T-cell (primary cell): ENCODE data around the gene ITGA5. TPM values are rescaled to one million over a fixed set of nuclear protein-coding genes. Genes with fewer than 3 reads are reported as not detected.

ENCODE experiments used
- ATAC-seq, 4 experiments: fragments of 200-7000 bp in 3 of 4; fragments of 150-1000 bp in 1 of 4; cut with Tn5 transposase; replicated peaks in 1 of 4; 1 replicate in 3 of 4; 2 replicates in 1 of 4; pipeline ENCODE4 v1.10.0; 2021; ENCODE audit warnings: moderate library complexity in 3 of 4, mild to moderate bottlenecking in 2 of 4, moderate number of reproducible peaks in 1 of 4
- CTCF ChIA-PET, 2 donors: fragments of 300-600 bp; sonication (Branson Sonifier 250); formaldehyde crosslinking; loops; one replicate each; lab custom pipeline; 2022; ENCODE audit warnings: antibody characterized with exemption in 2 of 2; lab: Charles Lee
- POLR2A ChIA-PET, 2 donors: fragments of 300-600 bp; sonication (Branson Sonifier 250); formaldehyde crosslinking; loops; one replicate each; lab custom pipeline; 2022; ENCODE audit warnings: antibody characterized with exemption in 2 of 2; lab: Charles Lee
- DNase-seq, 35 experiments: peaks; one replicate each; pipeline versions ENCODE4 v3.0.0 to v3.0.0-alpha.2; 2013 to 2023
- H3K27ac ChIP-seq: one replicate; pipeline ENCODE4 v1.5.1; 2013; ENCODE audit warnings: low read length
- H3K27me3 ChIP-seq, 2 experiments: replicated peaks in 1 of 2; 1 replicate in 1 of 2; 2 replicates in 1 of 2; pipeline versions ENCODE4 v1.6.1 to v1.7.0; 2013; ENCODE audit warnings: low read length in 1 of 2, mixed read lengths in 1 of 2; ENCODE audit not compliant: control insufficient read depth in 2 of 2, insufficient read depth in 2 of 2; ENCODE audit errors: extremely low read depth in 1 of 2
- H3K36me3 ChIP-seq, 2 donors: 1 replicate in 1 of 2; 2 replicates in 1 of 2; pipeline versions ENCODE4 v1.6.1 to v1.7.0; 2013; ENCODE audit warnings: low read length in 1 of 2; ENCODE audit not compliant: control insufficient read depth in 2 of 2, insufficient read depth in 1 of 2; ENCODE audit errors: extremely low read depth in 1 of 2
- H3K4me1 ChIP-seq, 2 experiments: 1 replicate in 1 of 2; 2 replicates in 1 of 2; pipeline versions ENCODE4 v1.6.1 to v1.7.0; 2013; ENCODE audit warnings: low read length in 2 of 2, mixed read lengths in 1 of 2; ENCODE audit not compliant: insufficient read depth in 2 of 2, control insufficient read depth in 1 of 2; ENCODE audit errors: extremely low read depth in 1 of 2
- H3K4me3 ChIP-seq, 2 donors: 1 replicate in 1 of 2; 2 replicates in 1 of 2; pipeline versions ENCODE4 v1.5.1 to v1.7.0; 2013; ENCODE audit warnings: mild to moderate bottlenecking in 2 of 2, low read length in 1 of 2, moderate library complexity in 1 of 2; ENCODE audit not compliant: control insufficient read depth in 1 of 2; ENCODE audit errors: extremely low read depth in 1 of 2
- H3K9me3 ChIP-seq: 2 replicates; pipeline ENCODE4 v1.7.0; 2013
- H3K27ac Mint-ChIP-seq, 2 donors: one replicate each; pipeline ENCODE4 v1.8.0; 2020 to 2021; ENCODE audit warnings: mild to moderate bottlenecking in 2 of 2, mixed read lengths in 2 of 2
- H3K27me3 Mint-ChIP-seq, 2 donors: one replicate each; pipeline ENCODE4 v1.8.0; 2021 to 2022; ENCODE audit warnings: mixed read lengths in 2 of 2
- H3K36me3 Mint-ChIP-seq: one replicate; pipeline ENCODE4 v1.8.0; 2021; ENCODE audit warnings: mixed read lengths
- H3K4me1 Mint-ChIP-seq, 3 donors: one replicate each; pipeline ENCODE4 v1.8.0; 2020 to 2022; ENCODE audit warnings: mixed read lengths in 3 of 3, mild to moderate bottlenecking in 1 of 3
- H3K4me3 Mint-ChIP-seq, 3 donors: one replicate each; pipeline ENCODE4 v1.8.0; 2020 to 2022; ENCODE audit warnings: mild to moderate bottlenecking in 3 of 3, mixed read lengths in 3 of 3, moderate library complexity in 3 of 3
- H3K9me3 Mint-ChIP-seq, 3 donors: one replicate each; pipeline ENCODE4 v1.8.0; 2020 to 2022; ENCODE audit warnings: mixed read lengths in 3 of 3
- WGBS: methylation state at CpG from one replicate; pipeline ENCODE4 v1.1.5; 2013; ENCODE audit warnings: missing lambda C conversion rate; ENCODE audit not compliant: insufficient coverage; 5-methylcytosine and 5-hydroxymethylcytosine counted together
- total RNA-seq, 35 experiments: library from RNA in 6 of 35; stranded (reverse) in 6 of 35; fragments of 120-200 nt in 1 of 35; gene quantifications; one replicate each; pipeline versions ENCODE4 v1.2.1 to v1.2.4 and lab custom pipeline; 2013 to 2026

The ITGA5 gene
- total RNA-seq, 5 donors from 2014 or later (not counting 1 experiment from before 2014, with no cell fraction given): 58.6 to 183 (median 169) TPM

GRCh38 chr12:54373649-54374561, 45.2 kb downstream of the ITGA5 start:
- no peak overlapping the region for H3K27ac Mint-ChIP-seq

GRCh38 chr12:54372113-54372806, 46.8 kb downstream of the ITGA5 start:
- POLR2A ChIA-PET: interaction anchor here in 1 of 2 donors (0.5 kb wide), 1 partner anchor 9 kb away, joined by 7 read pairs; no protein-coding TSS in a partner anchor

More at GRCh38 chr12:54373649-54374561, 45.2 kb downstream of the ITGA5 start:
- ATAC-seq (no peak), DNase-seq (no peak)
- Mint-ChIP-seq H3K4me3 (no peak overlapping the region), H3K4me1 (peaks cover 10 to 28% (median 18%) of the 10 kb centered on the region in 3 donors), H3K9me3 (no peaks in the 10 kb centered on the region), H3K27me3 (no peaks in the 10 kb centered on the region), H3K36me3 (no peaks in the 10 kb centered on the region)
- no peaks in the 10 kb centered on the region for H3K9me3 ChIP-seq
- WGBS: 91% methylated on average over 5 of the region's 10 CpGs
- peaks cover 4 to 17% of the 10 kb centered on the region in 2 experiments for H3K4me1 ChIP-seq
- no peak overlapping the region for H3K4me3 ChIP-seq
- H3K27ac ChIP-seq: no peak overlapping the region
- POLR2A ChIA-PET: no interaction called here
- no peaks in the 10 kb centered on the region for H3K27me3 ChIP-seq
- no peaks in the 10 kb centered on the region for H3K36me3 ChIP-seq
- CTCF ChIA-PET: interaction anchor here (0.5 to 1.1 kb wide), 2 partner anchors 122 to 151 kb away, joined by 4 read pairs; no protein-coding TSS in a partner anchor

GRCh38 chr12:54371328-54372112, 47.5 kb downstream of the ITGA5 start:
- no peak for ATAC-seq
- POLR2A ChIA-PET: interaction anchor here in 1 of 2 donors (0.5 kb wide), 1 partner anchor 10 kb away, joined by 7 read pairs; no protein-coding TSS in a partner anchor
- no peaks in the 10 kb centered on the region for H3K36me3 Mint-ChIP-seq

More at GRCh38 chr12:54372113-54372806, 46.8 kb downstream of the ITGA5 start:
- peaks cover 10 to 27% of the 10 kb centered on the region in 2 experiments for H3K4me1 ChIP-seq
- Mint-ChIP-seq H3K36me3 (no peaks in the 10 kb centered on the region), H3K9me3 (no peaks in the 10 kb centered on the region), H3K4me1 (peaks cover 22 to 35% (median 30%) of the 10 kb centered on the region in 3 donors), H3K27ac (peak overlapping the region; percentile 64 to 73), H3K4me3 (no peak overlapping the region), H3K27me3 (no peaks in the 10 kb centered on the region)
- H3K27ac ChIP-seq: no peak overlapping the region
- no peaks in the 10 kb centered on the region for H3K36me3 ChIP-seq
- peaks cover 0 to 2% of the 10 kb centered on the region in 2 experiments for H3K27me3 ChIP-seq
- DNase-seq (no peak), ATAC-seq (no peak)
- no peaks in the 10 kb centered on the region for H3K9me3 ChIP-seq
- H3K4me3 ChIP-seq: no peak overlapping the region
- CTCF ChIA-PET: interaction anchor here in 1 of 2 donors (0.5 to 1.0 kb wide), 4 partner anchors 13 to 619 kb away, joined by 3 to 4 read pairs (median 4); no protein-coding TSS in a partner anchor
- 60% methylated on average over 1 of the region's 8 CpGs for WGBS

GRCh38 chr12:54370171-54370730, 48.8 kb downstream of the ITGA5 start:
- H3K4me3 Mint-ChIP-seq: peak overlapping the region; percentile 24 to 64 (median 47)
- H3K27ac ChIP-seq: no peak overlapping the region
- peaks cover 0 to 2% of the 10 kb centered on the region in 2 experiments for H3K27me3 ChIP-seq
- peaks cover 22 to 35% (median 33%) of the 10 kb centered on the region in 3 donors for H3K4me1 Mint-ChIP-seq
- H3K36me3 ChIP-seq: no peaks in the 10 kb centered on the region
- no peak overlapping the region for H3K27ac Mint-ChIP-seq
- POLR2A ChIA-PET: interaction anchor here in 1 of 2 donors (0.6 to 0.7 kb wide), 2 partner anchors 154 to 618 kb away, joined by 3 to 6 read pairs; no protein-coding TSS in a partner anchor
- 84% methylated on average over 23 of the region's 44 CpGs for WGBS
- peaks cover 10 to 27% of the 10 kb centered on the region in 2 experiments for H3K4me1 ChIP-seq
- ATAC-seq (no peak), DNase-seq (peak in 3 of 35 experiments; percentile 29 to 39 (median 35))
- no peak overlapping the region for H3K4me3 ChIP-seq
- H3K36me3 Mint-ChIP-seq: no peaks in the 10 kb centered on the region
- CTCF ChIA-PET: interaction anchor here (0.6 to 1.2 kb wide), 7 partner anchors 9 to 128 kb away, joined by 3 to 8 read pairs (median 4); no protein-coding TSS in a partner anchor
- no peaks in the 10 kb centered on the region for H3K9me3 ChIP-seq
- H3K9me3 Mint-ChIP-seq: no peaks in the 10 kb centered on the region
- no peaks in the 10 kb centered on the region for H3K27me3 Mint-ChIP-seq

More at GRCh38 chr12:54371328-54372112, 47.5 kb downstream of the ITGA5 start:
- Histone ChIP-seq H3K4me1 (peaks cover 10 to 27% of the 10 kb centered on the region in 2 experiments), H3K36me3 (no peaks in the 10 kb centered on the region), H3K27ac (no peak overlapping the region), H3K4me3 (no peak overlapping the region), H3K9me3 (no peaks in the 10 kb centered on the region), H3K27me3 (peaks cover 0 to 2% of the 10 kb centered on the region in 2 experiments)
- H3K27ac Mint-ChIP-seq: peak overlapping the region; percentile 61 to 64
- no peaks in the 10 kb centered on the region for H3K27me3 Mint-ChIP-seq
- no CpG with 5 or more reads among the region's 5 CpGs for WGBS
- CTCF ChIA-PET: interaction anchor here in 1 of 2 donors (0.5 to 1.2 kb wide), 5 partner anchors 8 to 149 kb away, joined by 3 to 4 read pairs (median 3); no protein-coding TSS in a partner anchor
- no peak overlapping the region for H3K4me3 Mint-ChIP-seq
- H3K4me1 Mint-ChIP-seq: peaks cover 22 to 35% (median 33%) of the 10 kb centered on the region in 3 donors
- no peak for DNase-seq
- H3K9me3 Mint-ChIP-seq: no peaks in the 10 kb centered on the region

- Mint-ChIP-seq H3K27me3 (no peaks in the 10 kb centered on the region), H3K4me3 (peak overlapping the region; percentile 56 to 71 (median 68)), H3K4me1 (peaks cover 25 to 39% (median 36%) of the 10 kb centered on the region in 3 donors), H3K36me3 (no peaks in the 10 kb centered on the region), H3K27ac (peak overlapping the region in 1 of 2 donors; percentile 57), H3K9me3 (no peaks in the 10 kb centered on the region)
- H3K36me3 ChIP-seq: no peaks in the 10 kb centered on the region
- no peak overlapping the region for H3K4me3 ChIP-seq
- 83% methylated on average over 6 of the region's 21 CpGs for WGBS
- ATAC-seq (no peak), DNase-seq (no peak)
- no peak overlapping the region for H3K27ac ChIP-seq
- peaks cover 0 to 2% of the 10 kb centered on the region in 2 experiments for H3K27me3 ChIP-seq
- no peaks in the 10 kb centered on the region for H3K9me3 ChIP-seq
- H3K4me1 ChIP-seq: peaks cover 10 to 27% of the 10 kb centered on the region in 2 experiments
- POLR2A ChIA-PET: no interaction called here
- CTCF ChIA-PET: interaction anchor here in 1 of 2 donors (0.7 to 0.9 kb wide), 2 partner anchors 30 to 128 kb away, joined by 3 to 4 read pairs; no protein-coding TSS in a partner anchor
These were observed 49.4 kb downstream of the ITGA5 start for GRCh38 chr12:54369597-54370131.
